HepG2 (cell line): ENCODE results near the gene MTHFD2. TPM values are rescaled to one million over a fixed set of nuclear protein-coding genes. Genes with fewer than 3 reads are reported as not detected.
A peak's percentile ranks its signal among the peaks of the same experiment; 100 is the strongest.

Experiments used
- BCL3 ChIP-seq: sonication (generic); formaldehyde crosslinking; IDR thresholded peaks from 2 replicates; pipeline ENCODE4 v1.5.1; 2020; ENCODE audit warnings: mild to moderate bottlenecking, missing genetic modification reagents, moderate library complexity
- CREM ChIP-seq, 2 experiments: sonication (generic) in 1 of 2; formaldehyde crosslinking in 1 of 2; IDR thresholded peaks; 2 replicates each; pipeline versions ENCODE4 v1.4.0 to v1.6.1; 2016 to 2020; ENCODE audit warnings: antibody characterized with exemption in 1 of 2, mild to moderate bottlenecking in 1 of 2, missing genetic modification reagents in 1 of 2
- E2F1 ChIP-seq: sonication (generic); formaldehyde crosslinking; IDR thresholded peaks from 2 replicates; pipeline ENCODE4 v1.5.0; 2020; ENCODE audit warnings: missing genetic modification reagents
- FLYWCH1 ChIP-seq: sonication (generic); formaldehyde crosslinking; IDR thresholded peaks from 2 replicates; pipeline ENCODE4 v1.8.1; 2023; ENCODE audit warnings: mild to moderate bottlenecking, missing genetic modification reagents
- FOXA1 ChIP-seq, 2 experiments: fragments of 450-650 bp in 1 of 2; sonication (generic) in 1 of 2; formaldehyde crosslinking in 1 of 2; IDR thresholded peaks; 2 replicates each; pipeline versions ENCODE4 v1.4.0 to v1.6.1; 2016 to 2020; ENCODE audit warnings: missing genetic modification reagents in 1 of 2
- HDAC1 ChIP-seq: sonication (generic); formaldehyde crosslinking; IDR thresholded peaks from 2 replicates; pipeline ENCODE4 v1.5.1; 2020; ENCODE audit warnings: mild to moderate bottlenecking, missing genetic modification reagents
- KLF16 ChIP-seq, 2 experiments: sonication (generic) in 1 of 2; formaldehyde crosslinking in 1 of 2; IDR thresholded peaks; 2 replicates each; pipeline versions ENCODE4 v1.6.1 to v1.8.0; 2016 to 2023; ENCODE audit warnings: missing genetic modification reagents in 2 of 2, missing compliant biosample characterization in 1 of 2
- MAZ ChIP-seq, 2 experiments: sonication (generic) in 1 of 2; formaldehyde crosslinking in 1 of 2; IDR thresholded peaks; 2 replicates each; pipeline versions ENCODE4 v1.5.0 to v1.6.1; 2012 to 2020; ENCODE audit warnings: low read depth in 2 of 2, mild to moderate bottlenecking in 2 of 2, borderline replicate concordance in 1 of 2, improper control_type of control experiment in 1 of 2, low read length in 1 of 2, missing genetic modification reagents in 1 of 2, moderate library complexity in 1 of 2
- MBD4 ChIP-seq: IDR thresholded peaks from 2 replicates; pipeline ENCODE4 v1.6.1; 2012; ENCODE audit warnings: low read length, inconsistent platforms, borderline replicate concordance
- NAIF1 ChIP-seq: sonication (generic); formaldehyde crosslinking; IDR thresholded peaks from 2 replicates; pipeline ENCODE4 v1.5.0; 2020; ENCODE audit warnings: mild to moderate bottlenecking, missing genetic modification reagents, borderline replicate concordance
- NFE2 ChIP-seq: sonication (generic); formaldehyde crosslinking; IDR thresholded peaks from 2 replicates; pipeline ENCODE4 v1.4.0; 2020; ENCODE audit warnings: missing genetic modification reagents
- PAF1 ChIP-seq: IDR thresholded peaks from 2 replicates; pipeline ENCODE4 v1.6.1; 2016; ENCODE audit warnings: missing genetic modification reagents, missing compliant biosample characterization
- PCBP1 ChIP-seq: fragments of 200-400 bp; formaldehyde crosslinking; IDR thresholded peaks from 2 replicates; pipeline ENCODE4 v1.6.1; 2017; ENCODE audit warnings: mild to moderate bottlenecking, low read depth, low read length, borderline replicate concordance
- PPARG ChIP-seq: conservative IDR thresholded peaks from 2 replicates; pipeline ENCODE4 v1.6.1; 2016; ENCODE audit warnings: missing biosample characterization, missing genetic modification reagents
- PREB ChIP-seq: sonication (generic); formaldehyde crosslinking; IDR thresholded peaks from 2 replicates; pipeline ENCODE4 v1.4.0; 2020; ENCODE audit warnings: missing genetic modification reagents
- RFX1 ChIP-seq: fragments of 450-650 bp; IDR thresholded peaks from 2 replicates; pipeline ENCODE4 v1.6.1; 2017
- RFX5 ChIP-seq: IDR thresholded peaks from 2 replicates; pipeline ENCODE4 v1.6.1; 2011; ENCODE audit warnings: low read depth, low read length, improper control_type of control experiment
- RFXANK ChIP-seq: IDR thresholded peaks from 2 replicates; pipeline ENCODE4 v1.6.1; 2016
- SRSF9 ChIP-seq: fragments of 200-400 bp; formaldehyde crosslinking; IDR thresholded peaks from 2 replicates; pipeline ENCODE4 v1.6.1; 2018; ENCODE audit warnings: borderline replicate concordance, mild to moderate bottlenecking, low read depth, low read length; ENCODE audit not compliant: insufficient read depth, poor library complexity, severe bottlenecking
- YY1 ChIP-seq: IDR thresholded peaks from 2 replicates; pipeline ENCODE4 v1.6.1; 2011; ENCODE audit warnings: low read length, low read depth, moderate library complexity, mild to moderate bottlenecking; ENCODE audit not compliant: insufficient read depth, insufficient replicate concordance
- ZMYM2 ChIP-seq: sonication (generic); formaldehyde crosslinking; IDR thresholded peaks from 2 replicates; pipeline ENCODE4 v1.8.0; 2022; ENCODE audit warnings: mild to moderate bottlenecking, missing genetic modification reagents
- ZNF101 ChIP-seq: sonication (generic); formaldehyde crosslinking; IDR thresholded peaks from 2 replicates; pipeline ENCODE4 v1.4.0; 2020; ENCODE audit warnings: mild to moderate bottlenecking, low read depth, missing genetic modification reagents, borderline replicate concordance
- ZNF20 ChIP-seq: sonication (generic); formaldehyde crosslinking; IDR thresholded peaks from 2 replicates; pipeline ENCODE4 v1.4.0; 2020; ENCODE audit warnings: mild to moderate bottlenecking, moderate library complexity, missing genetic modification reagents
- ZNF335 ChIP-seq: sonication (generic); formaldehyde crosslinking; IDR thresholded peaks from 2 replicates; pipeline ENCODE4 v1.4.0; 2020; ENCODE audit warnings: missing genetic modification reagents
- ZNF460 ChIP-seq: sonication (generic); formaldehyde crosslinking; IDR thresholded peaks from 2 replicates; pipeline ENCODE4 v1.5.1; 2020; ENCODE audit warnings: missing genetic modification reagents, mild to moderate bottlenecking, borderline replicate concordance
- ZNF605 ChIP-seq: sonication (generic); formaldehyde crosslinking; IDR thresholded peaks from 2 replicates; pipeline ENCODE4 v1.8.0; 2022; ENCODE audit warnings: mild to moderate bottlenecking, missing genetic modification reagents
- ZNF878 ChIP-seq: sonication (generic); formaldehyde crosslinking; IDR thresholded peaks from 2 replicates; pipeline ENCODE4 v1.8.1; 2023; ENCODE audit warnings: mild to moderate bottlenecking, missing genetic modification reagents, moderate library complexity
- polyA plus RNA-seq, 8 experiments: library from polyadenylated mRNA; depleted of rRNA in 3 of 8; stranded (reverse) in 7 of 8; unstranded in 1 of 8; fragments of >200 nt; fragmentation: Illumina TruSeq in 4 of 8; extraction: Trizol in 4 of 8; gene quantifications; 2 replicates each; pipeline versions ENCODE4 v1.2.1 to v1.2.3, GENCODE V29; 2011 to 2016; ENCODE audit warnings: low read depth in 4 of 8, missing spikeins in 1 of 8, mixed read lengths in 1 of 8; ENCODE audit not compliant: insufficient read depth in 1 of 8
- total RNA-seq, 5 experiments: library from RNA; depleted of rRNA; stranded (reverse); fragments of >200 nt; fragmentation: Illumina TruSeq; extraction: Trizol; gene quantifications; 2 replicates each; pipeline ENCODE4 v1.2.3, GENCODE V29; 2016; ENCODE audit warnings: low read depth in 1 of 5

The MTHFD2 gene
- total and polyA plus RNA-seq, 2 of the 13 experiments (the other 11 are each of a cell fraction or from before 2014, with no cell fraction given): 188 to 269 TPM

- no peak for TF ChIP-seq FLYWCH1
- no peak for TF ChIP-seq ZNF20 (CRISPR knock-in tag)
- TF ChIP-seq ZNF878: peak; percentile 91; the same call in 1 of the 2 replicates
- TF ChIP-seq RFX5: no peak
- TF ChIP-seq SRSF9: no peak
- peak; percentile 98 for TF ChIP-seq ZNF605 (CRISPR knock-in tag)
- TF ChIP-seq CREM (IDR thresholded peaks at IDR 0.05): peak; percentile 51; the same call in 1 of the 2 replicates
- TF ChIP-seq CREM (CRISPR knock-in tag; IDR thresholded peaks at IDR 0.05): no peak
- TF ChIP-seq ZNF460 (CRISPR knock-in tag): no peak
- no peak for TF ChIP-seq RFX1
- no peak for TF ChIP-seq PREB (CRISPR knock-in tag)
- peak; percentile 94; the same call in 1 of the 2 replicates for TF ChIP-seq BCL3
- no peak for TF ChIP-seq RFXANK (CRISPR knock-in tag)
- TF ChIP-seq PPARG (CRISPR knock-in tag): no peak; the same call in 1 of the 2 replicates
- TF ChIP-seq HDAC1 (CRISPR knock-in tag): peak; percentile 77
- TF ChIP-seq PCBP1: no peak
- no peak for TF ChIP-seq NAIF1 (CRISPR knock-in tag)
- TF ChIP-seq ZNF101 (CRISPR knock-in tag): peak; percentile 61; the same call in 1 of the 2 replicates
- TF ChIP-seq E2F1 (CRISPR knock-in tag): peak; percentile 83
- peak; percentile 77; the same call in 1 of the 2 replicates for TF ChIP-seq MAZ (IDR thresholded peaks at IDR 0.05; ENCODE audit: borderline replicate concordance, low read depth, low read length)
- peak; percentile 91 for TF ChIP-seq MAZ (CRISPR knock-in tag; IDR thresholded peaks at IDR 0.05; ENCODE audit: low read depth)
- TF ChIP-seq YY1: peak; percentile 74
- peak in 1 of 2 experiments; percentile 93; a peak in 3 of 4 replicates for TF ChIP-seq KLF16 (CRISPR knock-in tag; IDR thresholded peaks at IDR 0.05)
- TF ChIP-seq PAF1: no peak
- TF ChIP-seq MBD4: no peak
- no peak for TF ChIP-seq NFE2 (CRISPR knock-in tag)
- no peak for TF ChIP-seq ZNF335 (CRISPR knock-in tag)
- TF ChIP-seq ZMYM2: peak; percentile 75; the same call in 1 of the 2 replicates
- TF ChIP-seq FOXA1 (IDR thresholded peaks at IDR 0.05): no peak
- TF ChIP-seq FOXA1 (CRISPR knock-in tag; IDR thresholded peaks at IDR 0.05): peak; percentile 13; the same call in 1 of the 2 replicates
These were observed at the start of gene MTHFD2 (continued) for GRCh38 chr2:74198461-74199274.
